Body of pancreas (tissue), 4 donors: ENCODE measurements around the gene CCDC3. TPM values are rescaled to one million over a fixed set of nuclear protein-coding genes. Genes with fewer than 3 reads are reported as not detected.

ENCODE experiments used
- ATAC-seq: fragments of 150-250 bp; one replicate; pipeline ENCODE4 v1.9.1; 2016
- DNase-seq, 4 donors: peaks; one replicate each; pipeline ENCODE4 v3.0.0-alpha.2; 2019
- H3K27ac ChIP-seq, 4 donors: fragments of 200-600 bp; sonication (generic); 1 replicate in 3 of 4; 2 replicates in 1 of 4; pipeline versions ENCODE4 v1.5.1 to v1.6.1; 2016 to 2019; ENCODE audit warnings: mild to moderate bottlenecking in 1 of 4, mixed read lengths in 1 of 4, moderate library complexity in 1 of 4
- H3K27me3 ChIP-seq, 2 donors: fragments of 200-600 bp; sonication (generic); one replicate each; pipeline ENCODE4 v1.6.0; 2016; ENCODE audit warnings: mild to moderate bottlenecking in 1 of 2
- H3K36me3 ChIP-seq, 2 donors: fragments of 200-600 bp; sonication (generic); replicated peaks in 1 of 2; 2 replicates each; pipeline ENCODE4 v1.5.1; 2016; ENCODE audit warnings: low read depth in 2 of 2; ENCODE audit not compliant: insufficient read depth in 1 of 2
- H3K4me1 ChIP-seq: fragments of 200-600 bp; sonication (generic); one replicate; pipeline ENCODE4 v1.6.0; 2016
- H3K4me3 ChIP-seq, 2 donors: fragments of 200-600 bp; sonication (generic); 1 replicate in 1 of 2; 2 replicates in 1 of 2; pipeline ENCODE4 v1.5.1; 2016 to 2019
- H3K9me3 ChIP-seq, 3 donors: fragments of 200-600 bp; sonication (generic); 1 replicate in 2 of 3; 2 replicates in 1 of 3; pipeline ENCODE4 v1.5.1; 2016
- CTCF ChIP-seq, 7 experiments: fragments of 450-650 bp in 4 of 7; fragments of 200-600 bp in 3 of 7; sonication (generic) in 3 of 7; IDR thresholded peaks; one replicate each; pipeline ENCODE4 v1.5.1; 2016 to 2019; ENCODE audit warnings: antibody characterized with exemption in 7 of 7
- POLR2A ChIP-seq, 3 donors: fragments of 450-650 bp; IDR thresholded peaks; one replicate each; pipeline ENCODE4 v1.6.1; 2016; ENCODE audit warnings: antibody characterized with exemption in 3 of 3, mild to moderate bottlenecking in 2 of 3
- WGBS, 2 donors: methylation state at CpG; one replicate each; pipeline ENCODE4 v1.1.5; 2017; 5-methylcytosine and 5-hydroxymethylcytosine counted together
- intact Hi-C: fragments of 100-400 bp; cut with DNase I; formaldehyde crosslinking; loops from one replicate; pipeline ENCODE4 v1.15.1; 2023
- total RNA-seq, 2 donors: library from RNA; depleted of rRNA; stranded (reverse); fragments of >200 nt; gene quantifications; one replicate each; pipeline ENCODE4 v1.1.0, GENCODE V29; 2016

Gene CCDC3
- total RNA-seq, 2 donors from 2014 or later, result 2.1 to 17.1 TPM

GRCh38 chr10:12957081-12957480 is 44.4 kb downstream of the CCDC3 start:
- Histone ChIP-seq H3K4me1 (peaks cover 12% of the 10 kb centered on the region), H3K9me3 (no peaks in the 10 kb centered on the region), H3K27ac (no peak overlapping the region), H3K4me3 (no peak overlapping the region), H3K36me3 (no peaks in the 10 kb centered on the region), H3K27me3 (no peaks in the 10 kb centered on the region)
- DNase-seq, result no peak
- intact Hi-C loops, result no loop called here
- no peak for ATAC-seq
- 80 to 93% methylated on average over 8 of the region's 8 CpGs for WGBS, 2 donors
- TF ChIP-seq POLR2A (IDR thresholded peaks at IDR 0.05), result no peak
- TF ChIP-seq CTCF (IDR thresholded peaks at IDR 0.05), result no peak

GRCh38 chr10:12954866-12955265 is 46.6 kb downstream of the CCDC3 start:
- intact Hi-C loops, result no loop called here
- Histone ChIP-seq H3K4me1 (no peaks in the 10 kb centered on the region), H3K36me3 (no peaks in the 10 kb centered on the region), H3K27me3 (no peaks in the 10 kb centered on the region), H3K4me3 (no peak overlapping the region), H3K27ac (no peak overlapping the region), H3K9me3 (no peaks in the 10 kb centered on the region)
- DNase-seq (no peak), ATAC-seq (no peak)
- 0 to 3% methylated on average over 1 of the region's 1 CpG for WGBS, 2 donors
- TF ChIP-seq CTCF (IDR thresholded peaks at IDR 0.05) (no peak), POLR2A (IDR thresholded peaks at IDR 0.05) (no peak)

- intact Hi-C loops, result no loop called here
- no peak for TF ChIP-seq CTCF (IDR thresholded peaks at IDR 0.05)
- no peak for TF ChIP-seq POLR2A (IDR thresholded peaks at IDR 0.05)
- no peak overlapping the region for H3K27ac ChIP-seq
- no peaks in the 10 kb centered on the region for H3K27me3 ChIP-seq
- H3K4me3 ChIP-seq, result no peak overlapping the region
- no peaks in the 10 kb centered on the region for H3K36me3 ChIP-seq
- 84% methylated on average over 5 of the region's 5 CpGs for WGBS, 2 donors
- no peak for ATAC-seq
- no peak for DNase-seq
- no peaks in the 10 kb centered on the region for H3K9me3 ChIP-seq
- H3K4me1 ChIP-seq, result no peaks in the 10 kb centered on the region
Measured at GRCh38 chr10:12950583-12951128, 50.9 kb downstream of the CCDC3 start.

- Histone ChIP-seq H3K27me3 (no peaks in the 10 kb centered on the region), H3K4me3 (no peak overlapping the region), H3K9me3 (no peaks in the 10 kb centered on the region), H3K36me3 (no peaks in the 10 kb centered on the region), H3K4me1 (no peaks in the 10 kb centered on the region), H3K27ac (no peak overlapping the region)
- WGBS, 2 donors, result 56 to 67% methylated on average over 4 of the region's 4 CpGs
- TF ChIP-seq POLR2A (IDR thresholded peaks at IDR 0.05), result no peak
- no peak for TF ChIP-seq CTCF (IDR thresholded peaks at IDR 0.05)
- no peak for ATAC-seq
- intact Hi-C loops, result no loop called here
- DNase-seq, result no peak
Measured at GRCh38 chr10:12949248-12949647, 52.3 kb downstream of the CCDC3 start.

- H3K27me3 ChIP-seq, result no peaks in the 10 kb centered on the region
- 90 to 96% methylated on average over 2 to 3 of the region's 3 CpGs for whole genome bisulfite sequencing, 2 donors
- DNase-seq, result no peak
- TF ChIP-seq POLR2A (IDR thresholded peaks at IDR 0.05), result no peak
- no peaks in the 10 kb centered on the region for H3K4me1 ChIP-seq
- H3K9me3 ChIP-seq, result no peaks in the 10 kb centered on the region
- H3K36me3 ChIP-seq, result no peaks in the 10 kb centered on the region
- intact Hi-C loops, result no loop called here
- H3K4me3 ChIP-seq, result no peak overlapping the region
- no peak for ATAC-seq
- H3K27ac ChIP-seq, result no peak overlapping the region
Measured at GRCh38 chr10:12947741-12948140, 53.8 kb downstream of the CCDC3 start.
